Suprapubic skin (tissue), 4 donors: ENCODE data around the gene RFC5.

Source experiments
- EP300 ChIP-seq: sonication (generic); formaldehyde crosslinking; IDR thresholded peaks from one replicate; pipeline ENCODE4 v1.6.1; 2017; ENCODE audit warnings: antibody characterized with exemption
- POLR2A ChIP-seq, 2 donors: fragments of 450-650 bp; IDR thresholded peaks; one replicate each; pipeline ENCODE4 v1.6.1; 2017; ENCODE audit warnings: antibody characterized with exemption in 2 of 2, mild to moderate bottlenecking in 2 of 2, moderate library complexity in 2 of 2
- POLR2AphosphoS5 ChIP-seq, 3 donors: sonication (generic); formaldehyde crosslinking; IDR thresholded peaks; one replicate each; pipeline ENCODE4 v1.6.1; 2017; ENCODE audit warnings: antibody characterized with exemption in 3 of 3
- TF ChIP-seq, protein P1 (sequence below), 2 donors: fragments of 200-600 bp in 1 of 2; fragments of 450-650 bp in 1 of 2; sonication (generic) in 1 of 2; IDR thresholded peaks; one replicate each; pipeline ENCODE4 v1.5.1; 2016 to 2019; ENCODE audit warnings: antibody characterized with exemption in 2 of 2, mild to moderate bottlenecking in 1 of 2, moderate library complexity in 1 of 2

GRCh38 chr12:118060301-118061010 lies 44.0 kb downstream of the RFC5 start:
- TF ChIP-seq, protein P1, sequence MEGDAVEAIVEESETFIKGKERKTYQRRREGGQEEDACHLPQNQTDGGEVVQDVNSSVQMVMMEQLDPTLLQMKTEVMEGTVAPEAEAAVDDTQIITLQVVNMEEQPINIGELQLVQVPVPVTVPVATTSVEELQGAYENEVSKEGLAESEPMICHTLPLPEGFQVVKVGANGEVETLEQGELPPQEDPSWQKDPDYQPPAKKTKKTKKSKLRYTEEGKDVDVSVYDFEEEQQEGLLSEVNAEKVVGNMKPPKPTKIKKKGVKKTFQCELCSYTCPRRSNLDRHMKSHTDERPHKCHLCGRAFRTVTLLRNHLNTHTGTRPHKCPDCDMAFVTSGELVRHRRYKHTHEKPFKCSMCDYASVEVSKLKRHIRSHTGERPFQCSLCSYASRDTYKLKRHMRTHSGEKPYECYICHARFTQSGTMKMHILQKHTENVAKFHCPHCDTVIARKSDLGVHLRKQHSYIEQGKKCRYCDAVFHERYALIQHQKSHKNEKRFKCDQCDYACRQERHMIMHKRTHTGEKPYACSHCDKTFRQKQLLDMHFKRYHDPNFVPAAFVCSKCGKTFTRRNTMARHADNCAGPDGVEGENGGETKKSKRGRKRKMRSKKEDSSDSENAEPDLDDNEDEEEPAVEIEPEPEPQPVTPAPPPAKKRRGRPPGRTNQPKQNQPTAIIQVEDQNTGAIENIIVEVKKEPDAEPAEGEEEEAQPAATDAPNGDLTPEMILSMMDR (IDR thresholded peaks at IDR 0.05): no peak
- TF ChIP-seq POLR2A (IDR thresholded peaks at IDR 0.05) (no peak), EP300 (no peak), POLR2AphosphoS5 (IDR thresholded peaks at IDR 0.05) (no peak)
